H1 (cell line): ENCODE results near the gene FGF4. TPM values are rescaled to one million over a fixed set of nuclear protein-coding genes. Genes with fewer than 3 reads are reported as not detected.

Source experiments
- CTCF ChIA-PET: fragments of 300-600 bp; sonication (Branson Sonifier 250); formaldehyde crosslinking; loops from one replicate; lab custom pipeline; 2021; ENCODE audit not compliant: partially characterized antibody; lab: Charles Lee
- POLR2A ChIA-PET: fragments of 300-600 bp; sonication (Branson Sonifier 250); formaldehyde crosslinking; loops from one replicate; lab custom pipeline; 2021; ENCODE audit warnings: inconsistent platforms; ENCODE audit not compliant: partially characterized antibody; lab: Charles Lee
- DNase-seq, 2 experiments: peaks; one replicate each; pipeline versions ENCODE4 v3.0.0 to v3.0.0-alpha.2; 2010 to 2022; ENCODE audit warnings: low spot score in 2 of 2, low read depth in 1 of 2, mixed read lengths in 1 of 2
- FAIRE-seq: peaks from 2 replicates; lab custom pipeline; 2011; peaks lifted over from hg19 to GRCh38; lab: Jason Lieb, UNC
- H2AFZ ChIP-seq: 2 replicates; pipeline ENCODE4 v1.8.1; 2012; ENCODE audit warnings: low read length, inconsistent platforms
- H2AK5ac ChIP-seq: 2 replicates; pipeline ENCODE4 v1.6.1; 2013; ENCODE audit warnings: low read depth, low read length
- H2BK120ac ChIP-seq: replicated peaks from 2 replicates; pipeline ENCODE3; 2013; ENCODE audit warnings: low read depth, low read length, inconsistent platforms
- H2BK12ac ChIP-seq: 2 replicates; pipeline ENCODE4 v1.6.1; 2013; ENCODE audit warnings: low read depth, low read length
- H2BK15ac ChIP-seq: 2 replicates; pipeline ENCODE4 v1.6.1; 2013; ENCODE audit warnings: low read length
- H2BK20ac ChIP-seq: 2 replicates; pipeline ENCODE4 v1.6.1; 2013; ENCODE audit warnings: low read length
- H2BK5ac ChIP-seq: 2 replicates; pipeline ENCODE4 v1.6.1; 2013; ENCODE audit warnings: low read depth, low read length
- H3K14ac ChIP-seq: 2 replicates; pipeline ENCODE4 v1.6.1; 2013; ENCODE audit warnings: inconsistent platforms; ENCODE audit not compliant: insufficient read length
- H3K18ac ChIP-seq: 2 replicates; pipeline ENCODE4 v1.6.1; 2013; ENCODE audit warnings: low read length; ENCODE audit errors: extremely low read depth
- H3K23ac ChIP-seq: 2 replicates; pipeline ENCODE4 v1.6.1; 2013; ENCODE audit warnings: inconsistent platforms; ENCODE audit not compliant: insufficient read length
- H3K23me2 ChIP-seq: 2 replicates; pipeline ENCODE4 v1.6.1; 2013; ENCODE audit warnings: low read depth, low read length
- H3K27ac ChIP-seq: 2 replicates; pipeline ENCODE4 v1.6.1; 2011; ENCODE audit warnings: low read depth, low read length, inconsistent platforms
- H3K27me3 ChIP-seq, 4 experiments: replicated peaks in 1 of 4; 1 replicate in 1 of 4; 2 replicates in 3 of 4; pipeline versions ENCODE4 v1.6.1 to v1.8.1; 2011 to 2013; ENCODE audit warnings: low read length in 3 of 4, mild to moderate bottlenecking in 3 of 4, inconsistent platforms in 2 of 4, mixed read lengths in 2 of 4, moderate library complexity in 1 of 4; ENCODE audit not compliant: control insufficient read depth in 3 of 4, insufficient read depth in 3 of 4; ENCODE audit errors: extremely low read depth in 1 of 4
- H3K36me3 ChIP-seq, 4 experiments: 2 replicates each; pipeline versions ENCODE4 v1.6.1 to v1.8.1; 2011 to 2013; ENCODE audit warnings: mild to moderate bottlenecking in 4 of 4, low read length in 3 of 4, moderate library complexity in 2 of 4, control low read depth in 1 of 4, inconsistent platforms in 1 of 4; ENCODE audit not compliant: insufficient read depth in 4 of 4, control insufficient read depth in 2 of 4
- H3K4ac ChIP-seq: replicated peaks from 2 replicates; pipeline ENCODE3; 2013; ENCODE audit warnings: low read length, low read depth, mixed read lengths, inconsistent platforms; ENCODE audit not compliant: insufficient read length
- H3K4me1 ChIP-seq, 4 experiments: replicated peaks in 1 of 4; 1 replicate in 1 of 4; 2 replicates in 3 of 4; pipeline versions ENCODE4 v1.6.1 to v1.8.1; 2011 to 2013; ENCODE audit warnings: low read length in 3 of 4, inconsistent platforms in 2 of 4, mixed read lengths in 1 of 4; ENCODE audit not compliant: insufficient read depth in 4 of 4, control insufficient read depth in 3 of 4
- H3K4me2 ChIP-seq, 2 experiments: 2 replicates each; pipeline versions ENCODE4 v1.6.1 to v1.8.1; 2011 to 2013; ENCODE audit warnings: low read depth in 2 of 2, low read length in 2 of 2, control low read depth in 1 of 2, inconsistent platforms in 1 of 2, mild to moderate bottlenecking in 1 of 2; ENCODE audit not compliant: insufficient read depth in 1 of 2
- H3K4me3 ChIP-seq, 4 experiments: fragments of 200-600, 300-600 bp in 1 of 4; sonication (generic), shearing (Covaris generic), sonication (Bioruptor Twin) in 1 of 4; 2 replicates each; pipeline versions ENCODE4 v1.5.1 to v1.8.1; 2011 to 2016; ENCODE audit warnings: low read length in 4 of 4, low read depth in 3 of 4, control low read depth in 2 of 4, inconsistent platforms in 2 of 4, mild to moderate bottlenecking in 2 of 4, mixed read lengths in 1 of 4, moderate library complexity in 1 of 4; ENCODE audit not compliant: insufficient read depth in 2 of 4; ENCODE audit errors: extremely low read depth in 1 of 4
- H3K56ac ChIP-seq: replicated peaks from 2 replicates; pipeline ENCODE3; 2013; ENCODE audit warnings: low read depth, mild to moderate bottlenecking, mixed read lengths, low read length, inconsistent platforms; ENCODE audit not compliant: insufficient read length
- H3K79me1 ChIP-seq: 2 replicates; pipeline ENCODE4 v1.6.1; 2013; ENCODE audit warnings: low read depth, low read length, control low read depth
- H3K79me2 ChIP-seq, 2 experiments: 2 replicates each; pipeline versions ENCODE4 v1.6.1 to v1.8.1; 2012 to 2013; ENCODE audit warnings: low read length in 2 of 2, mild to moderate bottlenecking in 2 of 2, inconsistent platforms in 1 of 2; ENCODE audit not compliant: insufficient read depth in 2 of 2, control insufficient read depth in 1 of 2
- H3K9ac ChIP-seq, 4 experiments: replicated peaks in 1 of 4; 1 replicate in 1 of 4; 2 replicates in 3 of 4; pipeline versions ENCODE4 v1.6.1 to v1.8.1; 2011 to 2013; ENCODE audit warnings: low read depth in 3 of 4, low read length in 3 of 4, control low read depth in 2 of 4, mild to moderate bottlenecking in 2 of 4, moderate library complexity in 2 of 4, inconsistent platforms in 1 of 4; ENCODE audit errors: extremely low read depth in 1 of 4
- H3K9me3 ChIP-seq, 2 experiments: 2 replicates each; pipeline versions ENCODE4 v1.6.1 to v1.8.1; 2012 to 2013; ENCODE audit warnings: mild to moderate bottlenecking in 2 of 2, moderate library complexity in 2 of 2, control low read depth in 1 of 2, inconsistent platforms in 1 of 2, low read depth in 1 of 2, low read length in 1 of 2, mixed read lengths in 1 of 2; ENCODE audit not compliant: insufficient read depth in 2 of 2
- H4K20me1 ChIP-seq, 2 experiments: replicated peaks in 1 of 2; 2 replicates each; pipeline versions ENCODE3 to v1.8.1; 2011 to 2013; ENCODE audit warnings: inconsistent platforms in 2 of 2, low read length in 2 of 2, mild to moderate bottlenecking in 1 of 2; ENCODE audit not compliant: insufficient read depth in 2 of 2, control insufficient read depth in 1 of 2
- H4K5ac ChIP-seq: 2 replicates; pipeline ENCODE4 v1.6.1; 2013; ENCODE audit warnings: low read length, low read depth, mixed read lengths, inconsistent platforms; ENCODE audit not compliant: insufficient read length
- H4K8ac ChIP-seq: 2 replicates; pipeline ENCODE4 v1.8.0; 2013; ENCODE audit warnings: mild to moderate bottlenecking, moderate library complexity, low read length, inconsistent platforms; ENCODE audit not compliant: insufficient read depth; ENCODE audit errors: extremely low read depth
- H4K91ac ChIP-seq: replicated peaks from 2 replicates; pipeline ENCODE3; 2013; ENCODE audit warnings: low read length, mixed read lengths, inconsistent platforms; ENCODE audit not compliant: insufficient read length
- KDM4A ChIP-seq: IDR thresholded peaks from one replicate; pipeline ENCODE4 v1.7.1; 2012; ENCODE audit warnings: low read depth, mild to moderate bottlenecking, moderate library complexity, low read length, inconsistent platforms; ENCODE audit not compliant: severe bottlenecking
- SP1 ChIP-seq: IDR thresholded peaks from 2 replicates; pipeline ENCODE4 v1.6.1; 2011; ENCODE audit warnings: low read depth, low read length
- SP2 ChIP-seq: IDR thresholded peaks from 2 replicates; pipeline ENCODE4 v1.6.1; 2012; ENCODE audit warnings: mild to moderate bottlenecking, low read length, inconsistent platforms
- WGBS, 2 experiments: shearing (Covaris generic) in 1 of 2; methylation state at CpG; one replicate each; pipeline versions ENCODE4 v1.1.6 to v1.1.7; 2013 to 2015; ENCODE audit warnings: low lambda C conversion rate in 2 of 2, mixed read lengths in 2 of 2, inconsistent platforms in 1 of 2, low coverage in 1 of 2, missing lambda C conversion rate in 1 of 2; ENCODE audit not compliant: insufficient replicate concordance in 2 of 2, insufficient coverage in 1 of 2, insufficient read length in 1 of 2; ENCODE audit errors: extremely low coverage in 1 of 2, missing lambda C conversion rate in 1 of 2; 5-methylcytosine and 5-hydroxymethylcytosine counted together
- polyA plus RNA-seq, 7 experiments: library from polyadenylated mRNA; depleted of rRNA in 3 of 7; stranded (reverse) in 5 of 7; unstranded in 2 of 7; fragments of >200 nt in 5 of 7; fragments of 200-250 nt in 2 of 7; gene quantifications; 1 replicate in 5 of 7; 2 replicates in 1 of 7; 4 replicates in 1 of 7; pipeline versions ENCODE4 v1.2.1 to v1.2.3, GENCODE V29; 2011 to 2013; ENCODE audit warnings: missing spikeins in 2 of 7, mixed read lengths in 2 of 7
- total RNA-seq: library from RNA; stranded (reverse); fragmentation: NEBNext Ultra II Directional; extraction: Animal tissue kit (Norgen Biotek cat#: 25700); gene quantifications from 2 replicates; pipeline ENCODE4 v1.2.1, GENCODE V29; 2021

The FGF4 gene
- total and polyA plus RNA-seq, 2 of the 8 experiments (the other 6 are each of a cell fraction or from before 2014, with no cell fraction given) = 0.57 to 2.0 TPM

DNA sequence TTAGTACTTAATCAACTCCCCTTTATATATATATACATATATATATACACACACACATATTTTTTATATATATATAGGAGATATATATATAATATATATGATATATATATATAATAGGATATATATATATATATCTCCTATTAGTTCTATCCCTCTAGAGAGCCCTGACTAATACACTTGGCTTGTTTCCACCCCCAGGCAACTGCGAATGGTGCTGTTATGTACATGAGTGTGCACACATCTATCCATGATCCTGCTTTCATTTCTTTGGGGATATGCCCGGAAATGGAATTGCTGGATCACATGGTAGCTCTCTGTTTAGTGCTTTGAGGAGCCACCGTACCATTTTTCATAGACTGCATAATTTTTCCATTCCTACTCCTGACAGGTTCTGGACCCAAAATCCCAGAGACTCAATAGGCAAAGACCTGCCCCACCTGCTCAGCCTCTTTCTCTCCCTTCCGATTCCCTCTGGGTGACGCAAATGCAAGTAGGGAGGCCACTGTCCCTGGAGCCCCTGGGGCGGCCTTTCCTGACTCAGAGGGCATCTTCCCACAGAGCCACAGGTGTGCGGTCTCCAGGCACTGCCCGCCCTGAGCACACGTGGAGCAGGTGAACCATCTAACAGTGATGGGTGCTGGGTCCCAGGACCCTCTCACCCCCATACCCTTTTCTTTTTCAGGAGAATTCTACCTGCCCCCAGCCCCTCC lies 32.1 kb upstream of the FGF4 start:
- Histone ChIP-seq H3K9ac (no peak overlapping the region), H2BK12ac (no peak overlapping the region), H3K4me1 (peaks cover 0 to 6% (median 1%) of the 10 kb centered on the region in 4 experiments; a peak in 4 of 7 replicates), H4K20me1 (peaks cover 0 to 7% of the 10 kb centered on the region in 2 experiments), H4K8ac (no peak overlapping the region), H3K23ac (no peak overlapping the region), H2BK5ac (no peak overlapping the region), H2AFZ (no peak overlapping the region), H2BK120ac (no peak overlapping the region), H3K4ac (no peak overlapping the region), H3K23me2 (peaks cover 12% of the 10 kb centered on the region; the same call in 1 of the 2 replicates), H4K91ac (no peak overlapping the region), H2BK20ac (no peak overlapping the region), H3K56ac (no peak overlapping the region), H3K9me3 (no peaks in the 10 kb centered on the region), H3K27me3 (peaks cover 0 to 4% (median 1%) of the 10 kb centered on the region in 4 experiments; a peak in 3 of 7 replicates), H3K27ac (no peak overlapping the region), H2AK5ac (no peak overlapping the region), H3K36me3 (no peaks in the 10 kb centered on the region), H3K79me2 (no peaks in the 10 kb centered on the region), H3K79me1 (no peaks in the 10 kb centered on the region), H3K18ac (no peak overlapping the region), H3K4me2 (no peak overlapping the region), H2BK15ac (no peak overlapping the region), H3K14ac (no peak overlapping the region), H3K4me3 (no peak overlapping the region), H4K5ac (no peak overlapping the region)
- DNase-seq = no peak
- 89% methylated on average over 9 of the region's 9 CpGs; no CpG with 5 or more reads in 1 of the 2 experiments for WGBS, 2 experiments
- ChIA-PET CTCF (interaction anchor here (0.7 to 3.8 kb wide), 3 partner anchors 9 to 89 kb away, joined by 3 to 15 read pairs (median 3); no protein-coding TSS in a partner anchor), POLR2A (no interaction called here)
- no peak for TF ChIP-seq SP1
- TF ChIP-seq KDM4A = no peak
- TF ChIP-seq SP2 = no peak
- FAIRE-seq = no peak
